HCT116 (cell line): Measurements from ENCODE around the gene MINAR2. TPM values are rescaled to one million over a fixed set of nuclear protein-coding genes. Genes with fewer than 3 reads are reported as not detected.

Experiments
- ATAC-seq: fragments of 200-7000 bp; cut with Tn5 transposase; 2 replicates; pipeline ENCODE4 v1.9.1; 2020; ENCODE audit warnings: mild to moderate bottlenecking, moderate library complexity
- BruUV-seq: library from RNA; stranded (reverse); fragments of 400-500 nt; replicated peaks from 2 replicates; lab custom pipeline; 2021; lab: Mats Ljungman, UMichigan
- CTCF ChIA-PET: fragments of 300-600 bp; sonication (Branson Sonifier 250); formaldehyde crosslinking; loops from one replicate; lab custom pipeline; 2021; ENCODE audit warnings: antibody characterized with exemption; lab: Charles Lee
- POLR2A ChIA-PET: fragments of 300-600, 350-600 bp; sonication (Branson Sonifier 250); formaldehyde crosslinking; loops from one replicate; lab custom pipeline; 2021; ENCODE audit warnings: antibody characterized with exemption; lab: Charles Lee
- RAD21 ChIA-PET, 2 experiments: fragments of 300-600 bp; sonication (Branson Sonifier 250); formaldehyde crosslinking; loops; one replicate each; lab custom pipeline; 2023; ENCODE audit warnings: low total read pairs in 2 of 2; ENCODE audit not compliant: uncharacterized antibody in 2 of 2, unreplicated experiment in 2 of 2, low non-redundant PET in 1 of 2; lab: Charles Lee
- DNase-seq: peaks from one replicate; pipeline ENCODE4 v3.0.0-alpha.2; 2010; ENCODE audit warnings: low read depth, low spot score
- H2AFZ ChIP-seq: fragments of 200-600 bp; shearing (Covaris generic), sonication (generic); 2 replicates; pipeline ENCODE4 v1.6.1; 2017; ENCODE audit warnings: low read depth, mixed run types, mixed read lengths, antibody characterized with exemption, low read length; ENCODE audit not compliant: poor library complexity, severe bottlenecking
- H3K27ac ChIP-seq: 2 replicates; pipeline ENCODE4 v1.5.1; 2012; ENCODE audit warnings: low read depth, low read length
- H3K27me3 ChIP-seq: fragments of 200-600 bp; sonication (generic); 2 replicates; pipeline ENCODE4 v1.6.1; 2016; ENCODE audit warnings: mixed run types, low read length, mixed read lengths; ENCODE audit not compliant: insufficient read depth
- H3K36me3 ChIP-seq, 2 experiments: fragments of 200-500 bp in 1 of 2; fragments of 200-600 bp in 1 of 2; sonication (Bioruptor generic) in 1 of 2; sonication (generic) in 1 of 2; 2 replicates each; pipeline versions ENCODE4 v1.5.1 to v1.6.1; 2014 to 2016; ENCODE audit warnings: low read length in 2 of 2, inconsistent platforms in 1 of 2, mixed read lengths in 1 of 2, mixed run types in 1 of 2; ENCODE audit not compliant: insufficient read depth in 2 of 2, control insufficient read depth in 1 of 2
- H3K4me1 ChIP-seq, 2 experiments: fragments of 200-600 bp in 1 of 2; sonication (generic) in 1 of 2; 2 replicates each; pipeline versions ENCODE4 v1.5.1 to v1.6.1; 2012 to 2017; ENCODE audit warnings: low read length in 2 of 2, inconsistent platforms in 1 of 2, mild to moderate bottlenecking in 1 of 2, mixed read lengths in 1 of 2, mixed run types in 1 of 2, moderate library complexity in 1 of 2; ENCODE audit not compliant: insufficient read depth in 2 of 2, control insufficient read depth in 1 of 2
- H3K4me2 ChIP-seq: fragments of 200-600 bp; sonication (generic); 2 replicates; pipeline ENCODE4 v1.6.1; 2017; ENCODE audit warnings: mixed run types, low read length, mixed read lengths
- H3K4me3 ChIP-seq, 2 experiments: fragments of 200-600 bp in 1 of 2; sonication (generic) in 1 of 2; replicated peaks in 1 of 2; 2 replicates each; pipeline ENCODE4 v1.5.1; 2011 to 2016; ENCODE audit warnings: low read length in 2 of 2, control low read depth in 1 of 2, low read depth in 1 of 2, mild to moderate bottlenecking in 1 of 2, mixed read lengths in 1 of 2, mixed run types in 1 of 2
- H3K79me2 ChIP-seq: fragments of 200-600 bp; sonication (generic); 2 replicates; pipeline ENCODE4 v1.6.1; 2017; ENCODE audit warnings: mild to moderate bottlenecking, mixed run types, low read length, moderate library complexity, mixed read lengths; ENCODE audit not compliant: insufficient read depth
- H3K9ac ChIP-seq: fragments of 200-600 bp; sonication (generic); 2 replicates; pipeline ENCODE4 v1.6.1; 2016; ENCODE audit warnings: low read length, mixed read lengths
- H3K9me2 ChIP-seq: fragments of 200-600 bp; sonication (generic), shearing (Covaris generic); 2 replicates; pipeline ENCODE4 v1.6.1; 2017; ENCODE audit warnings: mixed run types, mild to moderate bottlenecking, moderate library complexity; ENCODE audit not compliant: insufficient read depth
- H3K9me3 ChIP-seq, 2 experiments: fragments of 200-500 bp in 1 of 2; fragments of 200-600 bp in 1 of 2; sonication (Bioruptor generic) in 1 of 2; sonication (generic) in 1 of 2; 2 replicates each; pipeline ENCODE4 v1.6.1; 2014 to 2017; ENCODE audit warnings: low read length in 2 of 2, mixed read lengths in 2 of 2, inconsistent platforms in 1 of 2, low read depth in 1 of 2, mild to moderate bottlenecking in 1 of 2, mixed run types in 1 of 2, moderate library complexity in 1 of 2; ENCODE audit not compliant: control insufficient read depth in 1 of 2, insufficient read depth in 1 of 2
- H4K20me1 ChIP-seq: fragments of 200-600 bp; sonication (generic), shearing (Covaris generic); 2 replicates; pipeline ENCODE4 v1.6.1; 2017; ENCODE audit warnings: mixed run types, mild to moderate bottlenecking, moderate library complexity; ENCODE audit not compliant: insufficient read depth
- CBX3 ChIP-seq: IDR thresholded peaks from 2 replicates; pipeline ENCODE4 v1.6.1; 2012; ENCODE audit warnings: low read depth
- CEBPB ChIP-seq: IDR thresholded peaks from 2 replicates; pipeline ENCODE4 v1.6.1; 2012; ENCODE audit warnings: low read depth
- ELF1 ChIP-seq: IDR thresholded peaks from 2 replicates; pipeline ENCODE4 v1.6.1; 2012; ENCODE audit warnings: low read depth, borderline replicate concordance
- EZH2phosphoT487 ChIP-seq: fragments of 200-600 bp; IDR thresholded peaks from 2 replicates; pipeline ENCODE4 v1.6.1; 2018; ENCODE audit warnings: antibody characterized with exemption, borderline replicate concordance
- JUND ChIP-seq: IDR thresholded peaks from 2 replicates; pipeline ENCODE4 v1.6.1; 2012
- MAX ChIP-seq: IDR thresholded peaks from 2 replicates; pipeline ENCODE4 v1.6.1; 2012
- POLR2A ChIP-seq: IDR thresholded peaks from 2 replicates; pipeline ENCODE4 v1.7.0; 2011; ENCODE audit warnings: borderline replicate concordance; ENCODE audit not compliant: insufficient read depth, insufficient read length; ENCODE audit errors: extremely low read depth
- SP1 ChIP-seq: IDR thresholded peaks from 2 replicates; pipeline ENCODE4 v1.6.1; 2012; ENCODE audit warnings: low read depth
- ZBTB33 ChIP-seq: IDR thresholded peaks from 2 replicates; pipeline ENCODE4 v1.6.1; 2011; ENCODE audit warnings: mild to moderate bottlenecking, low read length, moderate library complexity; ENCODE audit not compliant: insufficient replicate concordance; ENCODE audit errors: extremely low read depth
- intact Hi-C: fragments of 100-400 bp; cut with micrococcal nuclease; formaldehyde crosslinking; loops from 2 replicates; pipeline ENCODE4 v1.10.0; 2022
- total RNA-seq: library from RNA; stranded (reverse); gene quantifications from one replicate; pipeline ENCODE4 v1.2.1, GENCODE V29; 2021; ENCODE audit not compliant: unreplicated experiment
- TF ChIP-seq, protein P1 (sequence below): IDR thresholded peaks from 2 replicates; pipeline ENCODE4 v1.6.1; 2012

MINAR2 gene
- total RNA-seq, 1 experiment from 2014 or later = not detected

DNA sequence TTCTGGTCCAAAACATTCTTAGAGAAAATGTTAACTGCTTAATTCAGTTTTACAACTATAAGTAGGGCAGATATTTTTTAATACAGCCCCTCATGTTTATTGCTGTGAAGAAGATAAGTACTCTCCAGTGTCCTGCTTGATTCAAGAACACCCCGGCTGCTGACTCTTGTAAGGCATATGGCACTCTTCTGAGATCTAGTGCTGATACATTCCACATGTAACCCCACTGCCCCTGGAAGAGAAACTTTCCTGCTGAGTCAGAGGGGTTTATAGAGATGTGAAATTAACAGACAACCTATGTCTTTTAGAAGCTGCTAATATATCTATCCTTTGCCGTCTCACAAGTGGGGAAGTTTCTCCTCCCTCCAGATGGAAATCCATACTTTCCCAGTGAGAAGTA, 1.0 kb upstream of the MINAR2 start (continued):
- no peak for TF ChIP-seq SP1
- no peak for TF ChIP-seq JUND
- TF ChIP-seq CBX3 = no peak
- TF ChIP-seq, all 23 proteins: peak for 0

- Histone ChIP-seq H3K4me3 (no peak overlapping the region), H3K9ac (no peak overlapping the region), H3K79me2 (no peaks in the 10 kb centered on the region), H3K9me2 (no peaks in the 10 kb centered on the region), H3K9me3 (no peaks in the 10 kb centered on the region), H4K20me1 (no peaks in the 10 kb centered on the region), H3K4me1 (no peaks in the 10 kb centered on the region), H2AFZ (no peak overlapping the region), H3K27ac (no peak overlapping the region), H3K4me2 (no peak overlapping the region), H3K27me3 (no peaks in the 10 kb centered on the region), H3K36me3 (no peaks in the 10 kb centered on the region)
- POLR2A ChIA-PET = no interaction called here
- intact Hi-C loops = no loop called here
- ATAC-seq = no peak
- no TSS peak for BruUV-seq
- no peak for DNase-seq
- TF ChIP-seq ELF1 (no peak), CEBPB (no peak), POLR2A (no peak), EZH2phosphoT487 (no peak), MAX (no peak), CBX3 (no peak), ZBTB33 (no peak)
- TF ChIP-seq, protein P1, sequence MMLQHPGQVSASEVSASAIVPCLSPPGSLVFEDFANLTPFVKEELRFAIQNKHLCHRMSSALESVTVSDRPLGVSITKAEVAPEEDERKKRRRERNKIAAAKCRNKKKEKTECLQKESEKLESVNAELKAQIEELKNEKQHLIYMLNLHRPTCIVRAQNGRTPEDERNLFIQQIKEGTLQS = no peak
- RAD21 ChIA-PET = no interaction called here
- CTCF ChIA-PET = no interaction called here
These were observed 1.3 kb downstream of the MINAR2 start for GRCh38 chr5:129748913-129749880.
